HG03460 (cell line): ENCODE measurements around the gene SH3PXD2B.
"Not testable (repeated sequence)": the region's sequence is repeated elsewhere in the genome, so short reads cannot be mapped to it uniquely, and the experiment has no call there.

Experiments used
- ATAC-seq: cut with Tn5 transposase; IDR thresholded peaks from one replicate; pipeline ENCODE4 v1.9.1; 2021; ENCODE audit not compliant: unreplicated experiment

The SH3PXD2B gene

GRCh38 chr5:172486451-172486850, 32.1 kb upstream of the SH3PXD2B start:
- no peak for ATAC-seq

DNA sequence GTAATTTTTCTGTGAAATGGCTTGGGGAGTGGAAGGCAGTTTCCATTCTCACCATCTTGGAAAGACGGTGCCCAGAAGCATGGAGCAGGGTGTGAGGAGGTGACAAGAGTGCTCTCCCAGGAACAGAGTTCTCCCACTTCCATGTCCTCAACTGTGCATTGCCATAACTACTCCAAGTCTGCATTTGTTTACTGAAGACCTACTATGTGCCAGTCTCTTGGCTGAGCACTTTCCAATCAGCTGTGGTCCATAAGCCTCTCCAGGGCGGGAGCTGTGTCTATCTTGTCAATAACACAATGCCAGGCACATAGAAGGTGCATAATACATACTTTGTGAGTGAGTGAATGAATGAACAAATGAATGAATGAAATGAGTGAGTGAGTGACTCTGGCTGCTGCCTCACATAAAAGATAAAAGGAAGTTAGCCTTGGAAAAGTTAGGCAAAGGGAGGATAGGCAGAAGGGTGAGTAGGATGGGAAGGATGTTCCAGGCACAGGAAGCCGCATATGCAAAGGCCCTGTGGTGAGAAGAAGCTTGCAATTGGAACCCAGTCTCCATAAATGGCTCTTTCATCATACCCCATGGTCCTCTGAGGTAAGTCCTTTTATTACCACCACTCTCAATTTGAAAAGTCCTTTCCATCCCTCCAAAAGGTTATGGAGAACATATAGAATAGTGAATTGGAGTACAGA, 31.3 kb upstream of the SH3PXD2B start:
- ATAC-seq = no peak

GRCh38 chr5:172484664-172485063, 30.3 kb upstream of the SH3PXD2B start:
- no peak for ATAC-seq

GRCh38 chr5:172482156-172483020, 28.1 kb upstream of the SH3PXD2B start:
- ATAC-seq = no peak

GRCh38 chr5:172481011-172481800, 26.9 kb upstream of the SH3PXD2B start:
- no peak for ATAC-seq

DNA sequence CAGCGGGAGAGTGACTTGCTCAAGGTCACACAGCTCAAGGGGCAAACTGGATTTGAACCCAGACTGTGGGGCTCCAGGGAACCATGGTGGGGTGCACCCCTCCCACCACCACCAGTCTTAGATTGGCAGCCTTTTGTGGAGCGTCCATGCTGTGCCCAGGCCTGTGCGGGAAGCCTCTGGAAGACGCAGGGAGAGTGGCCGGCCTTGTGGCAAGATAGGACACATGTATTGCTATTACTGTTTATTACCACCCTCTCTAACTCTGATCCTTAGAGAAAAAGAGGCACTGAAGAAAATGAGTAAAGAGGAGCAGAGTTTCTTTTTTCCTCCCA, 25.4 kb upstream of the SH3PXD2B start:
- no peak for ATAC-seq

- no peak for ATAC-seq
These were observed 24.9 kb upstream of the SH3PXD2B start for GRCh38 chr5:172479034-172479783.

DNA sequence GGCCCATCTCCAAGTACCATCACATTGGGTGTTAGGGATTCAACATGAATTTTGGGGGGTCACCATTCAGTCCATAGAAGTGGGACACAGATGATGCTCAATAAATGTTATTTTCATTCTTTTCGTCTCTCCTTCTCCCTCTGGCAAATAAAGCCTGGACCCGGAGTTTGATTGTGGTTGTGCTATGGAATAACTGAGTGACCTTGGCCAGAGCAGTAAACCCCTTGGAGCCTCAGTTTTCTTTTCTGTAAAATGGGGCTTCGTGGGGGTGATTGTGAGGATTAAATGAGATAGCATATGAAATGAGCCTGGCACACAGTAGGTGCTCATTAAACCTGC, 24.3 kb upstream of the SH3PXD2B start:
- not testable (repeated sequence) for ATAC-seq

DNA sequence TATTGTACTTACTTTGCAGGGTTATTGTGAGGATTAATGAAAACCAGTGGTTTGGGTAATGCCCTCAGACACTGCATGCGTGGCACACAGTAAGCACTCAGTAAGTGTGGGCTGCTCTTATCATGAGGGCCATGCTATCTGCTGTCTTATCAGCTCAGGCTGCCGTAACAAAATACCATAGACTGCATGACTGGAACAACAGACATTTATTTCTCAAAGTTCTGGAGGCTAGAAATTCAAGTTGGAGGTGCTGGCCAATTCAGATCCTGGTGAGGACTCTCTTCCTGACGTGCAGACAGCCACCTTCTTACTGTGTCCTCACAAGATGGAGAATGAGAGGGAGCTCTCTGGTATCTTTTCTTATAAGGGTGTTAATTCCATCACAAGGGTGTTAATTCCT, 23.9 kb upstream of the SH3PXD2B start:
- no peak for ATAC-seq

DNA sequence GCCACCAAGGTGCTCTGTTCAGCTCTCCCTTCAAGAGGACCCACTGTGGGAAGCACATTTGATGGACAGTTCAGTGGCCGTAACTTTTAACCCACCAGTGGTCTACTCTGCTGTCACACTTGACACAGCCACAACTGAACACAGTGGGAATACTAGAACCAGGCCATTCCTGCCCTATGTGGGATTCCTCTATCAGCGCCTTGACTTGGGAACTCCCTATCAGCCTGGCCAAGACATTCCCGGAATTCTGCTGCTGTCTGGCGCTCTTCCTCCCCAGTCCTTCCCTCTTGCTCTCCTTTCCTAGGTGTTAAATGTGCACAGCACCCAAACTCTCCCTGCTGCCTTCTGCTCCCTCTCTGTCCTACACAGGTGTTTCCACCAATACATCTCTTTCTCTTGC, 23.1 kb upstream of the SH3PXD2B start:
- ATAC-seq = no peak

DNA sequence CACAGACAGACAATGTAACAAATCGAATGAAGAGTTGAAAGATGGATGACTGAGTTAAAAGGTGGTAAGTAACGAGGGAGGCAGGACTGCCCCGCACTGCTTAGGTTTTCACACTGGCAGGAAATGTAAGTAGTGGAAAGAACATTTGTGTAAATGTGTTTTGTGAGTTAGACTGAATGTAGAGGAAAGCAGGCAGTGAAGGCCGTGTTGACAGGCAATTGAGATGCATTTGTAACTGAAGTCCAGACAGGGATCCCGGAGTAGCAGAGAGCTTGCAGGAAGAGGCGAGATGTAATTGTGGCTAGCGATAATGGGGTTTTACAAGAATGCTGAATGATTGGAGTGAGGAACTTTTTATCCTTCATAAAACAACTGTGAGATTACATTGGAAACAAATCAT, 20.0 kb upstream of the SH3PXD2B start:
- ATAC-seq = no peak

DNA sequence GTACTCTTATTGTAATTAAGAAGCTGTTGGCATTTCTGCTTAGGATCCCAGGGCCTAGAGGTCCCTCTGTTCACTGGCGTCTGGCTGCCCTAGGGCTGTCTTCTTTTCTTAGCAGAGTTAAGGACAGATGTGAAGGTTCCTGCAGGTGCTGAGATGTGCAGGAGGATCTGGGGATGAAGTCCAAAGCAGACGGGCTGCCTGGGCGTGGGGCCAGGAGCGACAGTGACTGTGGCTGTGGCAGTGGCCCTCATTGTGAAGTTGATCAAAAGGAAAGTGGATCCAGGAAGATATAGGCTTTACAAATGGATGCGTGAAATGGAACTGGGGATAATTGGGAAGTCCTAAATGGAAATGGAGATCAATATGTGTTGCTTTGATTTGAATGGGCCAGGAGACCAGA, 19.1 kb upstream of the SH3PXD2B start:
- ATAC-seq = no peak

DNA sequence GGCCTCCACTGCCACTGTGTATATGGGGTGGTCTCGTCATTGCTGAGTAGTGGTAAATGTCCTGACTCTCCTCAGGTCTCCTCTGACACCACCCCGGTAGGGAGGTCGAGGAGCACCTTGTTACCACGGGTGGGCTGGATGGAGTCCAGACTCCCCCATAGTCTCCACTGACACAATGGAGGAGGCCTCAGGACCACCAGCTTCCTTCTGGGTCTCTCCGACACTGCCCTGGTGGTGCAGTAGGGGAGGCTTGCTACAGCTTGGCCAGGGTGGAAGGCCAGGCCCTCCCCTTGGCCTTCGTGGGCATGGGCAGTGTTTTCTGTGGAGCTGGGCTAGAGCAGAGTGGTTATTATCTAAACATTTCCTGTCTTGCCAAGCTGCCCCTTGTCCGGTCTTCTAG, 15.4 kb upstream of the SH3PXD2B start:
- no peak for ATAC-seq

DNA sequence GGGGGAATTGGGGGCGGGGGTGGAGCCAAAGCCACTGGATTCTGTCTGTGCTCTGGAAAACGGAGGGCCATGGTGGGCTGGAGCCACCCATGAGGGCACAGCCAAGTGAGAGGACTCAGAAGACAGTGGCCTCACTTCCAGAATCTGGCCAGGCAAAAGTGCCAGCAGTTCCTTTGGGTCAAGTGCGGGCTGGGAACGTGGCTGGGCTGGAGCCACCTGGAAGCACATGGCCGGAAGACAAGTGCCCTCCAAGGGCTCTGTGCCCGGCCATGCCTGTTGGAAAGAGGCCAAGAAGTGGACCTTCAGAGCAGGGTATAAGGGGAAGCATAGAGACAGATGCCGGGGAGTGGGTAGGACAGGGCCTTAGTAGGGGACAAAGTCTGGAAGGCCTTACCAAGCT, 11.7 kb upstream of the SH3PXD2B start:
- ATAC-seq = no peak

DNA sequence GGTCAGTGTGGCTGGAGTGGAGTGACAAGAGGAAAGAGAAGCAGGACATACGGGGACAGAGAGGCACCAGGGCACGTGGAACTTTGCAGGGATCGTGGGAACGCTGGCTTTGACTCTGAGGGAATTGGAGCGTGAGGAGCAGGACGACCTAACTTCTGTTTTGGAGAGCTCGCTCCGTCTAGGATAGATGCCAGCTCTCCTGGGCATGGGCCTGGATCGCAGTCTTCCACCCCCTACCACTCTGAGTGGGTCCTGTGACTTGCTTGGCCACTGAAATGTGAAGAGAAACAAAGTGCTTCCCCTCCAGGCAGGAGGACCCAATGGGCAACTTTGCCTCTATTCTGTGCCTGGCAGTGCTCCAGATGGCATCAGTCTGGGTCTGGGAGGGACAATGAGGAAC, 8.7 kb upstream of the SH3PXD2B start:
- ATAC-seq = no peak

DNA sequence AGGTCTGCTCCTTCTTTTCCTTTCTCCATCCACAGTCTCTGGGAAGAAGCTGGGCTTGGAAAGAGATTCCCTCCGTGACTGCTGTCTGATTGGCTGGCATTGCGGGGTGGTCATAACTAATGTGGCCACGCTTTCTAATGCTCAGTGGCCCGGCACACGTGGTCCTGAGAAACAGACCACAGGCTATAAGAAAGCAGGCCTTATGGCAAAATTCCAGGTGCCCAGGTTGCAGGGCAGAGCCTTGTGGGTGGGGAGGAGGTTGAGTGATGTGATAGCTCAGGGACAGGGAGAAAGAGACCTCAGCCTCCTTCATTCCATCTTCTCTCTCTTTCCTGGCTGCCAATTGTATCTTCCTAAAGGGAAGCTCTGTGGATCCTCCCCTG, 5.4 kb upstream of the SH3PXD2B start:
- no peak for ATAC-seq

GRCh38 chr5:172458976-172459782, 4.9 kb upstream of the SH3PXD2B start:
- no peak for ATAC-seq

DNA sequence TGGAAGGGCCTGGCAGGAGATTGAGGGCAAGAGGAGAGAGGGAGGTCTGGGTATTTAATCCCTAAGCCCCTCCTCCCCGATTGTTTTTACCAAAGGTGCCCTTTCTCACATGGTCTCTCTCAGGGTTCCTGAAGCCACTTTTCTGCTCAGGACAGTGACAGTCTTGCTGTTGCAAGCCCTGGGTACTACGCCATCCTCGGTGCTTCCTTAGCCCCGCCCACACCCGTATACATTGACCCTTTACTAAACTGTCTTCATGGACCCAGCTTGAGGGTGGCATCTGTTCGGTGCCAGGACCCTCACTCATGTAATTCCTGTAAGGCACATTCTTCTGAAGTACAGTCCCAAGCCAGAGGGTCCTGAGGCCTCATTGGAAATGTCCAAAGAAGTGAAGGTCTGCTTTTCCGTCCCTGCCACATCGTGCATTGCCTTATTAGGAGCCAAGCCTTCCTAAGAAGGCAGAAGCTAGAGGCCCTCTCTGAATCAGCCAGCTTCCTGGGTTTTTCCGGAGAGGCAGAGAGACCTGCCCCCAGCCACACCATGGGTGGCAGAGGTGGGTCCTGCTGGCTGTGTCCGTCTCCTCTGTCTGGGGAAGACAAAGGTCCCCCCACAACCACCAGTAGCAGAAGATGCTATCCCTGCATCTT, 1.9 kb upstream of the SH3PXD2B start:
- ATAC-seq = no peak

GRCh38 chr5:172455511-172456061, 1.3 kb upstream of the SH3PXD2B start:
- ATAC-seq = no peak

DNA sequence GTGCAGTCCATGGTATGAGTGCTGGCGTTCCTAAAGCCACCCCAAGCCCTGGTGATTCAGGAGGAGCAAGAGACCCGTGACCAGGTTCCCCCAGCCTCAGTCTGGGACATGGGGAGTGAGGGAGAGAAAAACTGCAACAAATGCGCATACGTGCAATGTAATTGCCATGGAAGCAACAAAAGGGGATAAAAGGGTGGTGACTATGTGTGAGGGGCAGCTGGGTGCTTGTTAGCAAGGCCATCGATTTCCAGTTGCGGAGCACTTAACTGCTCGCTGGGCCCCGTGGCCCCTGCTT, 709 bp upstream of the SH3PXD2B start:
- no peak for ATAC-seq
